Left lung (tissue), 14 donors: ENCODE data around the gene HINT2. TPM values are rescaled to one million over a fixed set of nuclear protein-coding genes. Genes with fewer than 3 reads are reported as not detected.

ENCODE experiments used
- ATAC-seq: fragments of 200-7000 bp; cut with Tn5 transposase; one replicate; pipeline ENCODE4 v1.9.1; 2020; ENCODE audit warnings: moderate library complexity
- DNase-seq, 4 donors: peaks; one replicate each; pipeline ENCODE4 v3.0.0-alpha.2; 2013 to 2020
- H3K27ac ChIP-seq, 2 donors: fragments of 200-600 bp; sonication (generic) in 1 of 2; one replicate each; pipeline versions ENCODE4 v1.5.0 to v1.8.0; 2020 to 2021
- H3K27me3 ChIP-seq, 2 donors: fragments of 200-600 bp; sonication (generic) in 1 of 2; one replicate each; pipeline versions ENCODE4 v1.5.0 to v1.8.0; 2020 to 2021
- H3K36me3 ChIP-seq, 2 donors: fragments of 200-600 bp; sonication (generic) in 1 of 2; one replicate each; pipeline versions ENCODE4 v1.5.0 to v1.8.0; 2020 to 2021
- H3K4me1 ChIP-seq, 2 donors: fragments of 200-600 bp; one replicate each; pipeline ENCODE4 v1.8.0; 2021
- H3K4me3 ChIP-seq, 2 donors: fragments of 200-600 bp; sonication (generic) in 1 of 2; one replicate each; pipeline versions ENCODE4 v1.5.0 to v1.8.0; 2020 to 2021; ENCODE audit warnings: mild to moderate bottlenecking in 1 of 2
- H3K9me3 ChIP-seq, 2 donors: fragments of 200-600 bp; sonication (generic) in 1 of 2; one replicate each; pipeline versions ENCODE4 v1.5.0 to v1.8.0; 2020 to 2021
- intact Hi-C, 2 donors: fragments of 100-400 bp; cut with DNase I; formaldehyde crosslinking; loops; one replicate each; pipeline versions ENCODE4 v1.11.2 to v1.14.2; 2022
- long read RNA-seq, 12 donors: library from polyadenylated mRNA in 2 of 12; unstranded in 2 of 12; transcript quantifications; one replicate each; pipeline ENCODE4 v2.0.0 and lab custom pipeline, GENCODE V29; 2019 to 2026
- polyA plus RNA-seq, 6 donors: library from polyadenylated mRNA; unstranded; fragments of 120-200 nt; gene quantifications; one replicate each; pipeline ENCODE4 v1.2.1, GENCODE V29; 2013; ENCODE audit not compliant: insufficient read length in 6 of 6
- total RNA-seq, 2 donors: library from RNA; stranded (reverse); fragmentation: NEBNext Ultra II Directional; extraction: Animal tissue kit (Norgen Biotek cat#: 25700); gene quantifications; one replicate each; pipeline ENCODE4 v1.2.1, GENCODE V29; 2021
- TF ChIP-seq, protein P1 (sequence below), 2 donors: fragments of 200-600 bp; sonication (generic) in 1 of 2; IDR thresholded peaks; one replicate each; pipeline versions ENCODE4 v1.5.0 to v1.8.0; 2021; ENCODE audit warnings: antibody characterized with exemption in 2 of 2
- donor health status: DM: no; HTN: yes; CAD: no.
- donor health status: DM: no; HTN: no; CAD: no.

The HINT2 gene
- 10 to 100 TPM; 29.3 to 45.3 TPM for total RNA-seq
- polyA plus RNA-seq = 10 to 100 TPM; 26.3 to 43.8 (median 32.9) TPM
- long read RNA-seq, donor 1, transcript HINT2-202 (4 exons, 734 nt) = minor isoform, 5 of 48 reads
- long read RNA-seq, donor 1, transcript HINT2-201 (5 exons, 628 nt) = major isoform, 39 of 48 reads
- long read RNA-seq, donor 1, partial matches to known transcripts = 0 of 48 reads
- long read RNA-seq, donor 1, other reads (novel, unspliced or antisense) = 0 of 48 reads
- long read RNA-seq, donor 2, transcript HINT2-201 (5 exons, 628 nt) = major isoform, 26 of 39 reads
- long read RNA-seq, donor 2, partial matches to known transcripts = 8 of 39 reads
- long read RNA-seq, donor 2, other reads (novel, unspliced or antisense) = 0 of 39 reads
- long read RNA-seq, donor 3, transcript HINT2-201 (5 exons, 628 nt) = major isoform, 29 of 38 reads
- long read RNA-seq, donor 3, partial matches to known transcripts = 7 of 38 reads
- long read RNA-seq, donor 3, other reads (novel, unspliced or antisense) = 0 of 38 reads
- long read RNA-seq, donor 4, transcript HINT2-201 (5 exons, 628 nt) = major isoform, 39 of 45 reads
- long read RNA-seq, donor 4, partial matches to known transcripts = 0 of 45 reads
- long read RNA-seq, donor 4, other reads (novel, unspliced or antisense) = 4 of 45 reads
- long read RNA-seq, donor 5, transcript HINT2-201 (5 exons, 628 nt) = major isoform, 31 of 41 reads
- long read RNA-seq, donor 5, partial matches to known transcripts = 7 of 41 reads
- long read RNA-seq, donor 5, other reads (novel, unspliced or antisense) = 0 of 41 reads
- long read RNA-seq, donor 6, transcript HINT2-201 (5 exons, 628 nt) = major isoform, 18 of 23 reads
- long read RNA-seq, donor 6, partial matches to known transcripts = 5 of 23 reads
- long read RNA-seq, donor 6, other reads (novel, unspliced or antisense) = 0 of 23 reads
- long read RNA-seq, donor 7, transcript HINT2-201 (5 exons, 628 nt) = major isoform, 22 of 24 reads
- long read RNA-seq, donor 7, partial matches to known transcripts = 0 of 24 reads
- long read RNA-seq, donor 7, other reads (novel, unspliced or antisense) = 0 of 24 reads
- long read RNA-seq, donor 8, transcript HINT2-201 (5 exons, 628 nt) = major isoform, 24 of 28 reads
- long read RNA-seq, donor 8, partial matches to known transcripts = 0 of 28 reads
- long read RNA-seq, donor 8, other reads (novel, unspliced or antisense) = 0 of 28 reads
- long read RNA-seq, donor 9, partial matches to known transcripts = 0 of 2 reads
- long read RNA-seq, donor 9, other reads (novel, unspliced or antisense) = 0 of 2 reads
- long read RNA-seq, donor 10, transcript HINT2-201 (5 exons, 628 nt) = major isoform, 61 of 70 reads
- long read RNA-seq, donor 10, partial matches to known transcripts = 1 of 70 reads
- long read RNA-seq, donor 10, other reads (novel, unspliced or antisense) = 4 of 70 reads
- long read RNA-seq, donor 11, transcript HINT2-201 (5 exons, 628 nt) = major isoform, 32 of 40 reads
- long read RNA-seq, donor 11, transcript HINT2-202 (4 exons, 734 nt) = minor isoform, 8 of 40 reads
- long read RNA-seq, donor 11, partial matches to known transcripts = 0 of 40 reads
- long read RNA-seq, donor 11, other reads (novel, unspliced or antisense) = 0 of 40 reads
- long read RNA-seq, donor 12, transcript HINT2-201 (5 exons, 628 nt) = major isoform, 15 of 16 reads
- long read RNA-seq, donor 12, partial matches to known transcripts = 0 of 16 reads
- long read RNA-seq, donor 12, other reads (novel, unspliced or antisense) = 0 of 16 reads

DNA sequence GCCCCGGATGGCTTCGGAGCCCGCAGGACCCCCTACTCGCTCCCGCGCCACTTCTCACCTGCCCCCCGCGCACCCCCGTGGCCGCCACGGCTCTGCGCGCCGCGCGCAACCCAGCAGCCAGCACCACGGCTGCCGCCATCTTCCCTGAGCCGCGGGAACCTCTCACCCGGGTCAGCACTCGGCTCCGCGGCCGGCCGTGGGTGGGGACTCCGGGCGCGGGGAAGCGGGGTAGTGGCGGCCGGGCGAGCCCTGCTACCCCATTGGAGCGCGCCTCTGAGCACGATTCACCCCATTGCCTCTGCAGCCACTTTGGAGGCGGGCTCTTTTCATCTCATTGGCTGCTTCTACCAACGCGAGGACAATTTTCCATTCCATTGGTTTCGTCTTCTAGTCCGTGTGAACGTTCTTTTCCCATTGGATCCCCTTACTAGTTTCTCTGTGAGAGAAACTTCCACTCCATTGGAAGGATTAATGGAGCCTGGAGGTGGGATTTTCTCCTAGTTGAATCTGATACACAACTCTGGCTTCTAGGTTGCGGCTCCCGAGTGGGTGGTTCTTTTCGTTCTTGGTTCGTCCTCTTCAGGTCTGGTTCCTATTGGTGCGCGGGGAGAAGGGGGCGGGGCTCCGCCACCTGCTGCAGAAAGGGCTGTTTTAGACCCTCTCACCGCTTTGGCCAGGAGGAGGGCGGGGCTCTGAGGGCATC lies at the start of gene HINT2:
HINT2 (minus strand) TSS at position 202 of the 703 bp plus-strand sequence; CDS start at position 139, 63 bp downstream.
- Histone ChIP-seq H3K9me3 (no peaks in the 10 kb centered on the region), H3K36me3 (no peaks in the 10 kb centered on the region), H3K27me3 (no peaks in the 10 kb centered on the region), H3K4me1 (peaks cover 17 to 26% of the 10 kb centered on the region in 2 donors), H3K4me3 (peak within 1 kb of the TSS; percentile 86 to 88), H3K27ac (peak within 1 kb of the TSS; percentile 95 to 97)
- DNase-seq = peak; percentile 92 to 97 (median 96)
- TF ChIP-seq, protein P1, sequence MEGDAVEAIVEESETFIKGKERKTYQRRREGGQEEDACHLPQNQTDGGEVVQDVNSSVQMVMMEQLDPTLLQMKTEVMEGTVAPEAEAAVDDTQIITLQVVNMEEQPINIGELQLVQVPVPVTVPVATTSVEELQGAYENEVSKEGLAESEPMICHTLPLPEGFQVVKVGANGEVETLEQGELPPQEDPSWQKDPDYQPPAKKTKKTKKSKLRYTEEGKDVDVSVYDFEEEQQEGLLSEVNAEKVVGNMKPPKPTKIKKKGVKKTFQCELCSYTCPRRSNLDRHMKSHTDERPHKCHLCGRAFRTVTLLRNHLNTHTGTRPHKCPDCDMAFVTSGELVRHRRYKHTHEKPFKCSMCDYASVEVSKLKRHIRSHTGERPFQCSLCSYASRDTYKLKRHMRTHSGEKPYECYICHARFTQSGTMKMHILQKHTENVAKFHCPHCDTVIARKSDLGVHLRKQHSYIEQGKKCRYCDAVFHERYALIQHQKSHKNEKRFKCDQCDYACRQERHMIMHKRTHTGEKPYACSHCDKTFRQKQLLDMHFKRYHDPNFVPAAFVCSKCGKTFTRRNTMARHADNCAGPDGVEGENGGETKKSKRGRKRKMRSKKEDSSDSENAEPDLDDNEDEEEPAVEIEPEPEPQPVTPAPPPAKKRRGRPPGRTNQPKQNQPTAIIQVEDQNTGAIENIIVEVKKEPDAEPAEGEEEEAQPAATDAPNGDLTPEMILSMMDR (IDR thresholded peaks at IDR 0.05) = no peak
- intact Hi-C loops = no loop called here
- peak; percentile 93 for ATAC-seq

DNA sequence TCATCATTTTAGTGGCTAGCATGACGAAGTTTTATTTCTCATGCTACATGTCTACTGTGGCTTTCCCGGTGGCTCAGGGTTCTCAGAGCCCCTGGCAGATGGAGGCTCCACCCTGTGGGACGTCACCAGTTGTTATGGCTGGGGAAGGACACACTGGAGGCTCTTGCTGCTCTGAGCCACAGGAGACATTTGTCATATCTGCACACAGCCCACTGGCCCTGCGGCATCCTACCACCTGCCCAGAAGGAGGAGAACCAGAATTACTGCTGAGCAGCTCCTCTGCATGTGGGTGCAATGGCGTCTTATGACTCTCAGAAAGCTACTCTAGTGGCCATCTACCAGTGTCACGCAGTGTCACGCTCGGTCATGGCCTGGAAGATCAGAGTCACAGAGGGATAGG lies 48.7 kb upstream of the HINT2 start:
- H3K27me3 ChIP-seq = peaks cover 0 to 68% of the 10 kb centered on the region in 2 donors

DNA sequence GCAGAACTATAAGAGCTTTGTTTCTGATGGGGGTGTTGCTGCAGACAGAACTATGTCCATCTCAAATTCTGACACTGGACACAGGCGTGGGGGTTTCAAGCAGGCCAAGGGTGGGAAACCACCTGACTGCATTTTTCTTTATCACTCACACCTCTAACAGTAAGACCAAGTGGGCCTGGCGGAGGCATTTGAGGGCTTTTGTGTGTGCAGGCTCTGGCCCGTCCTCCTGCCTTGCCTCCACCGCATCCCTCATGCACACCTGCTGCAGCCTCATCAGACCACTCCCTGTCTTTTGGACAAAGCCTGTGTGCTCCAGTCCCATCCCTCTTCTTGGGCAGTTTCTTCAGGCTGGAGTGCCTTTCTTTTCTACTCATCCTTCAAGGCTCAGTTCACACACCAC lies 47.5 kb upstream of the HINT2 start:
- TF ChIP-seq, protein P1 (IDR thresholded peaks at IDR 0.05) = no peak
- DNase-seq (no peak), ATAC-seq (no peak)
- H3K27ac ChIP-seq = no peak overlapping the region
- no peaks in the 10 kb centered on the region for H3K36me3 ChIP-seq
- H3K9me3 ChIP-seq = no peaks in the 10 kb centered on the region
- intact Hi-C loops = no loop called here
- H3K4me1 ChIP-seq = no peaks in the 10 kb centered on the region
- peaks cover 0 to 68% of the 10 kb centered on the region in 2 donors for H3K27me3 ChIP-seq
- no peak overlapping the region for H3K4me3 ChIP-seq

More for the DNA sequence above, 48.7 kb upstream of the HINT2 start:
- TF ChIP-seq, protein P1 (IDR thresholded peaks at IDR 0.05) = no peak
- H3K4me1 ChIP-seq = no peaks in the 10 kb centered on the region
- no peak overlapping the region for H3K4me3 ChIP-seq
- H3K9me3 ChIP-seq = no peaks in the 10 kb centered on the region
- no peaks in the 10 kb centered on the region for H3K36me3 ChIP-seq
- no peak for ATAC-seq
- H3K27ac ChIP-seq = no peak overlapping the region
- no peak for DNase-seq
- intact Hi-C loops = no loop called here
